ENCODE results near the gene RUNDC3A.

- TF ChIP-seq CTCF (IDR thresholded peaks at IDR 0.05; ENCODE audit: low read depth, low read length) (no peak), EZH2phosphoT487 (IDR thresholded peaks at IDR 0.05; ENCODE audit: low read depth) (no peak)
These were observed 15.1 kb downstream of the RUNDC3A start for GRCh38 chr17:44323359-44324091.

All from OCI-LY3 (cell line).